ENCODE measurements around the gene MAST4. TPM values are rescaled to one million over a fixed set of nuclear protein-coding genes. Genes with fewer than 3 reads are reported as not detected.

The MAST4 gene
- total and polyA plus RNA-seq, 2 of the 4 experiments (the other 2 are of a cell fraction) = 4.8 to 6.8 TPM

- TF ChIP-seq MAFK (IDR thresholded peaks at IDR 0.05; ENCODE audit: low read depth, low read length) (peak; percentile 54), BHLHE40 (IDR thresholded peaks at IDR 0.05; ENCODE audit: low read depth, low read length) (no peak), CEBPB (IDR thresholded peaks at IDR 0.05; ENCODE audit: low read depth, low read length) (no peak)
- TF ChIP-seq, protein P1, sequence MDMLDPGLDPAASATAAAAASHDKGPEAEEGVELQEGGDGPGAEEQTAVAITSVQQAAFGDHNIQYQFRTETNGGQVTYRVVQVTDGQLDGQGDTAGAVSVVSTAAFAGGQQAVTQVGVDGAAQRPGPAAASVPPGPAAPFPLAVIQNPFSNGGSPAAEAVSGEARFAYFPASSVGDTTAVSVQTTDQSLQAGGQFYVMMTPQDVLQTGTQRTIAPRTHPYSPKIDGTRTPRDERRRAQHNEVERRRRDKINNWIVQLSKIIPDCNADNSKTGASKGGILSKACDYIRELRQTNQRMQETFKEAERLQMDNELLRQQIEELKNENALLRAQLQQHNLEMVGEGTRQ (IDR thresholded peaks at IDR 0.05; ENCODE audit: low read depth, low read length) = no peak
Observed at GRCh38 chr5:67058998-67059743, 463.0 kb downstream of the MAST4 start.

More at GRCh38 chr5:67058998-67059743, 463.0 kb downstream of the MAST4 start:
- Histone ChIP-seq H3K27me3 (ENCODE audit: control insufficient read depth, insufficient read depth, low read length) (no peaks in the 10 kb centered on the region), H3K18ac (ENCODE audit: low read depth, low read length) (peak overlapping the region; percentile 86), H2BK20ac (ENCODE audit: low read depth, low read length) (peak overlapping the region; percentile 27; the same call in 1 of the 2 replicates), H2AFZ (replicated peaks; ENCODE audit: low read length, poor library complexity) (peak overlapping the region; percentile 35), H3K4me3 (ENCODE audit: insufficient read depth, low read depth, low read length) (peak overlapping the region; percentile 23; the same call in 1 of the 2 replicates), H3K14ac (replicated peaks; ENCODE audit: low read depth, low read length) (peak overlapping the region; percentile 64), H2AK9ac (replicated peaks; ENCODE audit: low read depth, low read length, poor library complexity) (no peak overlapping the region), H3K27ac (ENCODE audit: insufficient read depth, low read length) (peak overlapping the region; percentile 73; the same call in 1 of the 2 replicates), H3K9me3 (ENCODE audit: control insufficient read depth, insufficient read depth, low read length) (no peaks in the 10 kb centered on the region), H3K4me1 (ENCODE audit: control insufficient read depth, insufficient read depth, low read length) (peaks cover 5% of the 10 kb centered on the region), H2BK120ac (ENCODE audit: low read depth, low read length) (peak overlapping the region; percentile 77), H3K56ac (ENCODE audit: extremely low read depth, insufficient read depth, low read length) (0 out of 2 replicates have a peak overlapping the region, but pooled peaks have one; percentile 8), H3K4me2 (ENCODE audit: low read depth, low read length) (peak overlapping the region; percentile 98), H4K8ac (ENCODE audit: low read depth in 2 of 2, low read length in 2 of 2) (peak overlapping the region in 1 of 2 experiments; percentile 37; a peak in 2 of 4 replicates), H2BK5ac (ENCODE audit: low read depth, low read length, poor library complexity, severe bottlenecking) (peak overlapping the region; percentile 62), H3K36me3 (ENCODE audit: control insufficient read depth, insufficient read depth, low read length) (no peaks in the 10 kb centered on the region), H3K23ac (ENCODE audit: low read depth, low read length) (peak overlapping the region; percentile 49; the same call in 1 of the 2 replicates), H4K20me1 (ENCODE audit: insufficient read depth, low read length) (no peaks in the 10 kb centered on the region), H3K4ac (ENCODE audit: low read depth, low read length) (peak overlapping the region; percentile 75), H4K5ac (ENCODE audit: low read depth, low read length) (peak overlapping the region; percentile 96), H2BK15ac (ENCODE audit: low read depth, low read length) (peak overlapping the region; percentile 45; the same call in 1 of the 3 replicates), H4K91ac (ENCODE audit: insufficient read depth, low read depth, low read length) (peak overlapping the region; percentile 53; the same call in 1 of the 2 replicates), H3K9me1 (ENCODE audit: insufficient read depth, low read length) (peaks cover 8% of the 10 kb centered on the region), H3K79me1 (ENCODE audit: low read depth in 1 of 2, low read length in 2 of 2) (peaks cover 7 to 37% of the 10 kb centered on the region in 2 experiments; a peak in 3 of 4 replicates), H3K9ac (ENCODE audit: low read depth, low read length) (no peak overlapping the region), H2AK5ac (ENCODE audit: low read depth, low read length) (peak overlapping the region; percentile 61; the same call in 1 of the 2 replicates)
- DNase-seq (no peak), ATAC-seq (ENCODE audit: low read depth) (peak; percentile 42; the same call in 1 of the 2 replicates)
- CTCF ChIA-PET = interaction anchor here (0.6 kb wide), 3 partner anchors 31 to 154 kb away, joined by 3 to 5 read pairs (median 3); no protein-coding TSS in a partner anchor
- no TSS peak for BruUV-seq (replicated peaks)
- intact Hi-C loops (cut with micrococcal nuclease) = no loop called here
- dilution Hi-C loops (cut with HindIII; ENCODE audit: low sequenced_read_pairs, unreplicated experiment) = no loop called here
- WGBS, 2 experiments (ENCODE audit: extremely low coverage in 2 of 2, insufficient read length in 1 of 2) = 100% methylated on average over 1 of the region's 4 CpGs; no CpG with 5 or more reads in 1 of the 2 experiments
- POLR2A ChIA-PET (ENCODE audit: unreplicated experiment) = no interaction called here
- in situ Hi-C loops (cut with MboI; ENCODE audit: low sequenced_read_pairs) = no loop called here

Measured in IMR-90 (cell line).